ENCODE data around the gene MSLN.

DNA sequence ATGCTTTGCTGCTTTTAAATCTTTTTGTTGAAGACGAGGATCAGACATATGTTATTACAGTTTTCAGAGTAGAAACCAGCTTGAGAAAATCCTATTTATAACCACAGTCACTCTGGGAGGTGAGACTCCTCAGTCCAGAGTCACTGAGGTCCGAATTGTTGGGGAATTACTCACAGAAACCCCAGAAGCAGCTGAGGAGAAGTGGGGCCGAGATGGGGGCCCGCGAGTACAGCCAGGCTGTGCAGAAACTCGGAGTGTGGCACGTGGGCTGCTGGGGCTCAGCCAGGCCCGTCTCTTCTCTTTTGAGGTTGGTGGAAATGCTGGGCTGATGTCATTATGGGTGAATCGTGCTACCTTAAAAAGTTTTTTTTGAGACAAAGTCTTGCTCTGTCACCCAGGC lies 54.4 kb downstream of the MSLN start:
- TF ChIP-seq, protein P1, sequence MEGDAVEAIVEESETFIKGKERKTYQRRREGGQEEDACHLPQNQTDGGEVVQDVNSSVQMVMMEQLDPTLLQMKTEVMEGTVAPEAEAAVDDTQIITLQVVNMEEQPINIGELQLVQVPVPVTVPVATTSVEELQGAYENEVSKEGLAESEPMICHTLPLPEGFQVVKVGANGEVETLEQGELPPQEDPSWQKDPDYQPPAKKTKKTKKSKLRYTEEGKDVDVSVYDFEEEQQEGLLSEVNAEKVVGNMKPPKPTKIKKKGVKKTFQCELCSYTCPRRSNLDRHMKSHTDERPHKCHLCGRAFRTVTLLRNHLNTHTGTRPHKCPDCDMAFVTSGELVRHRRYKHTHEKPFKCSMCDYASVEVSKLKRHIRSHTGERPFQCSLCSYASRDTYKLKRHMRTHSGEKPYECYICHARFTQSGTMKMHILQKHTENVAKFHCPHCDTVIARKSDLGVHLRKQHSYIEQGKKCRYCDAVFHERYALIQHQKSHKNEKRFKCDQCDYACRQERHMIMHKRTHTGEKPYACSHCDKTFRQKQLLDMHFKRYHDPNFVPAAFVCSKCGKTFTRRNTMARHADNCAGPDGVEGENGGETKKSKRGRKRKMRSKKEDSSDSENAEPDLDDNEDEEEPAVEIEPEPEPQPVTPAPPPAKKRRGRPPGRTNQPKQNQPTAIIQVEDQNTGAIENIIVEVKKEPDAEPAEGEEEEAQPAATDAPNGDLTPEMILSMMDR (IDR thresholded peaks at IDR 0.05), result no peak
- no peak for TF ChIP-seq POLR2A (IDR thresholded peaks at IDR 0.05)

All from lower leg skin (tissue), 3 donors.